ENCODE measurements around the gene TBL1X.

- no peak for TF ChIP-seq POLR2AphosphoS5 (IDR thresholded peaks at IDR 0.05; ENCODE audit: insufficient read depth, low read depth, low read length)
- TF ChIP-seq CTCF (IDR thresholded peaks at IDR 0.05; ENCODE audit: extremely low read depth in 1 of 2, insufficient read depth in 1 of 2, low read depth in 1 of 2, low read length in 2 of 2), result no peak
- TF ChIP-seq POLR2A (IDR thresholded peaks at IDR 0.05; ENCODE audit: low read depth, low read length), result no peak
- no peak for TF ChIP-seq GATA2 (IDR thresholded peaks at IDR 0.05; ENCODE audit: insufficient read depth, insufficient read length, low read depth, low read length)
- TF ChIP-seq EZH2 (IDR thresholded peaks at IDR 0.05; ENCODE audit: borderline replicate concordance, low read depth, low read length, severe bottlenecking), result no peak
- TF ChIP-seq MAX (IDR thresholded peaks at IDR 0.05; ENCODE audit: insufficient read depth, insufficient read length), result no peak
- TF ChIP-seq FOS (IDR thresholded peaks at IDR 0.05; ENCODE audit: borderline replicate concordance, insufficient read depth, low read length), result no peak
- no peak for TF ChIP-seq JUN (IDR thresholded peaks at IDR 0.05; ENCODE audit: borderline replicate concordance, insufficient read depth, insufficient read length, low read depth)
Measured at GRCh38 chrX:9676306-9676705, 211.4 kb downstream of the TBL1X start.

Data from endothelial cell of umbilical vein (primary cell).